GM19023 (cell line): Measurements from ENCODE around the gene SRPK2.
A peak's percentile ranks its signal among the peaks of the same experiment; 100 is the strongest.
"Not testable (repeated sequence)": the region's sequence is repeated elsewhere in the genome, so short reads cannot be mapped to it uniquely, and the experiment has no call there.

ENCODE experiments used
- ATAC-seq: cut with Tn5 transposase; IDR thresholded peaks from one replicate; pipeline ENCODE4 v1.9.1; 2021; ENCODE audit warnings: mild to moderate bottlenecking, moderate library complexity; ENCODE audit not compliant: unreplicated experiment

SRPK2 gene

DNA sequence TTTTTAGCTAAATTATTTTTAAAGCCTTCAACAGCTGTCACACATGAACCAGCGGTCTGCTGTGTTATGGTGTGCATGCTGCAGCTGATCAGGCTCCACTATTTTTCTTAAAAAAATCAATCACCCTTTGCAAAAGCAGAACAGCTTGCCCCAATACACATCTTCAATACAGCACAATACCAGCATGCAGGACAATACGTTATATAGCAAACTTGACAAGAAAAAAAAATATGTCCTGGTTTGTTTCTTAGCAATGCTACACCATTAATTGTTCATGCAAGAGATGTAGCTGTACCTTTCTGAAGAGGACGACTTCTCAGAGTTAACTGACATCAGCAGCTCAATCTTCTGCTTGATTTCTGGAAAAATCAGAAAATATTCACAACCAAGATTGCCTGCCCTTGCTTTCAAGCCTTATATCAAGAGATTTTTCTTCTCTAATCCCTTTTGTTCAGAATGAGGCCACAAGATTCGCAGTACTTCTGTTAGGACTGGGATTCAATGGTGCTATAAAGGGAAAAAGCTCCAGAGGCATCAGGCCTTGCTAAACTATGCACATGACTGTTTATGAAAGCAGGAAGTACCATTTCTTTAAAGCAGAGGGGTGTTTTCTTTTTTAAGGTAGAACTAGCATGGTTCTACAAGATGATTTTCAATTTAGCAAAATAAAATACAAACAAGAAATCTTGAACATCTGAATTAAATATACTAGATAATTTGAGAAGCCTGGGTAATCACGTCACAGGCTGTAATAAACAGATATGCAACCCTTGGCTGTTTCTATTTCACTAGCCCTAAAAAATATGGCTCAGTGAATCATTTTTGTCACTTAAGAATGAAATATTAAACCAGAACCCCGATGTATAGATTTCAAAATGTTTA, 120.0 kb downstream of the SRPK2 start:
- ATAC-seq, result peak; percentile 77

DNA sequence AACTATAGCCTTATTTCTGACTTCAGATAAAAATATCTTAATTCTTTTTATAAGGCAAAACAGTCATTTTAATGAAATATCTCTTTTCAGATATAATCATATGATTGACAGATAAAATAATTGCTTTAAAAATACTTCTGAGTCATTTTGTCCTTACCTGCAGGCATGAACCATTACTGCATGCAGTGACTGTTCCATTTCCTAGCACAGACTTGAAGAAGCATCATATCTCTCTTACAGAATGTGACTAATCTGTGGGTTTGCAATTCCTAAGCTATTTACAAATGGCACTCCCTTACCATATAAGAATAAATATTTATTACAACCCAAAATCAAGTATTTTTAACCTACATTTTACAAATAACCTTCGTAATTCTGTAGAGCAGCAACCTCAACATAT, 120.7 kb downstream of the SRPK2 start:
- peak; percentile 38 for ATAC-seq

- ATAC-seq, result no peak
Measured at GRCh38 chr7:105267244-105267643, 121.5 kb downstream of the SRPK2 start.

- no peak for ATAC-seq
Measured at GRCh38 chr7:105264707-105265106, 124.0 kb downstream of the SRPK2 start.

DNA sequence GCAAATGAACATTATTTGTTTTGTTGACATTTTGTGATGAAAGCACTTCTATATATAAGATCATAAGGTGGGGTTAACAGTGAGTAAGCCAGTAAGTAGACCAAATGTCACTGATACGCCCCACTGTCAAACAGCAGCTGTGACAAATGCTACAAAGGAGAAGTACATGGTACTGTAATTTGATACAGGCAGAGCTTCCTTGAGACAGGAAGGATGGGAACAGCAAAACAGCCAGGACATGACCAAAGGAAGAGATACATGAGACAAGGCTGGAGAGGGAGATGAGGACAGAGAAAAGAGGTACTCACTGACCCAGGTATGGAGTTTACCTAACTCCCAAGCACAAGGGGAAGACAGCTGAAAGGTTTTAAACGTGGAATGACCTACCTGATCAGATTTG, 127.0 kb downstream of the SRPK2 start:
- no peak for ATAC-seq

GRCh38 chr7:105260201-105260871, 128.4 kb downstream of the SRPK2 start:
- ATAC-seq, result not testable (repeated sequence)

- ATAC-seq, result not testable (repeated sequence)
Measured at GRCh38 chr7:105258919-105259318, 129.8 kb downstream of the SRPK2 start.

- no peak for ATAC-seq
Measured at GRCh38 chr7:105257338-105257737, 131.4 kb downstream of the SRPK2 start.

DNA sequence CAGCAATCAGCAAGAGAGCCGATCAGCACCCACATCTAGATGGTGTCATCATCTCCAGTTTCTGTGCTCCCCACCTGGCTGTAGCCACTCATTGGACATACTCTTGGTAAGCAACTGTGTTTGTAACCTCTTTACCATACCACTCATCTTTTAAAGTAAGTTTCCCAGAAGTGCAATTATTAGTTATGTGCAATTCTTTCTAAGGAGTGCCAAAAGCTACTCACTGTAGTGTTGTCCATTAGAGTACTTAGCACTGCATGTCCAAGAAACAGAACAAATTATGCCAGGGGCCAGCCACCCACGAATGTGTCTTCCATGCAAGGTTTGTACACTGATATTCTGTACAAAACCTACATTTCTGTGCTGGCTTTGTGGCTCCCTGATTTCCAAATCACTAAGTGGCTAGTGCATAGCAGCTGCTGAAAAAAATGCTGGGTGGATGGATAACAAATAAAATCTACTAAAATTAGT, 131.9 kb downstream of the SRPK2 start:
- ATAC-seq, result no peak

GRCh38 chr7:105250706-105251105, 138.0 kb downstream of the SRPK2 start:
- no peak for ATAC-seq

GRCh38 chr7:105250239-105250638, 138.5 kb downstream of the SRPK2 start:
- no peak for ATAC-seq

- no peak for ATAC-seq
Measured at GRCh38 chr7:105249216-105249615, 139.5 kb downstream of the SRPK2 start.

- ATAC-seq, result no peak
Measured at GRCh38 chr7:105246679-105247078, 142.0 kb downstream of the SRPK2 start.

- no peak for ATAC-seq
Measured at GRCh38 chr7:105246256-105246655, 142.5 kb downstream of the SRPK2 start.

DNA sequence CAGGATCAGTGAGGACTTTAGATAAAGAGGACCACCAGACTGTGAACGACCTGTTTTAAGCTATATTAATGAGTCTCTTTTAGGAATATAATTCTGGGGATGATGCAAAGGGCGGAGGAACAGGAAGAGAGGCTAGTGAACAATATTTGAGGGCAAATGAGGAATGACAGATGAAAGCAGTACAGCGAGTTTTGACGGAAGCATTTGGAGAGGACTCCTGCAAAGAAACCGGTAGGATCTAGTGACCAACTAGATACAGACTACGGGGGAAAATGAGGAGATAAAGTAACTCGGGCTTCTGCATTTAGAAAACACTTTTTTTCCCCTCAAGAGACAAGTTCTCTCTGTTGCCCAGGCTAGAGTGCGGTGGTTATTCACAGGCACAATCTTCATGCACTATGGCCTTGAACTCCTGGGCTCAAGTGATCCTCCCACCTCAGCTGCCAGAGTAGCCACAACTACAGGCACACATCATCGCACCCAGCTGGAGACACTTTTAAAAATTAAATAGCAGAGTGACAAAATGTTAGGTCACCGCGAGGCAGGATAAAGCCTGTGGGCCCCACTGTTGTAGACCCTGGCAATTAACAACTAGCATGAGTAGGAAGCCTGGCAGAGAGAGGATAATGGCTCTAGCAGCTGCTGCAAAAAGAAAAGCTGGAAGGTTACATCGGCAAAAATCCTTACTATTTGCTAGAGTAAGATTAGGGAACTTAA, 143.2 kb downstream of the SRPK2 start:
- ATAC-seq, result no peak

- no peak for ATAC-seq
Measured at GRCh38 chr7:105244594-105244993, 144.1 kb downstream of the SRPK2 start.

DNA sequence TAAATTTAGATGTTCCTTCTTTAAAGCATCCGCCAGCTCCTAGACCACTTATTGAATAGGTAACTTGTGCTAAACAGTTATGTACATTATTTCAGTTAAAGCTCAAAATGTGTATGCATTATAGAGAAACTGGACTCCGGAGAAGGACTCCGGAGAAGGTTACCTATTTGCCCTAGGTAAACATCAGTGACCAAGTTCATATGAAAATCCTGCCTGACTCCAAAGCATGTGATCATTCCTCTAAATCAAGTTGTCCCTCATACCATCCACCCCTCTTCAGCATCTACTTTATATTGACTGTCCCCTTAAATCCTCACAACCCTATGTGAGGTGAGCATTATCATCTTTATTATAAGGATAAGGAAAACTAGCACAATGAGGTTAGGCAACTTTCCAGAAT, 147.5 kb downstream of the SRPK2 start:
- no peak for ATAC-seq

GRCh38 chr7:105238198-105238765, 150.4 kb downstream of the SRPK2 start:
- ATAC-seq, result no peak

DNA sequence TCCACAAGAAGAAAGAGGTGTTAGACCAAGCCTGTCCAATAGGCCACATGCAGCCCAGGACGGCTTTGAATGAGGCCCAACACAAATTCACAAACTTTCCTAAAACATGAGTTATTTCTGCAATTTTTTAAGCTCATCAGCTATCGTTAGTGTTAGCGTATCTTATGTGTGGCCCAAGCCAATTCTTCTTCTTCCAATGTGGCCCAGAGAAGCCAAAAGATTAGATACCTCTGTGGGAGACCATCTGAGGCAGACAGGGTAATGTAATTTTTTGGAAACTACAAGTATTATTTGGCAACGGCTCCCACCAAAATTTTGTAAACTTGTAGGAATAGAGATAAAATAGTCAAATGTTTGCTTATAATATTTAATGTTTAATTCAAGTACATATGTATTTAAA, 153.8 kb downstream of the SRPK2 start:
- ATAC-seq, result no peak

GRCh38 chr7:105232829-105233291, 155.9 kb downstream of the SRPK2 start:
- not testable (repeated sequence) for ATAC-seq

GRCh38 chr7:105230486-105230885, 158.2 kb downstream of the SRPK2 start:
- ATAC-seq, result no peak
